ENCODE data around the gene ANKRD61. TPM values are rescaled to one million over a fixed set of nuclear protein-coding genes. Genes with fewer than 3 reads are reported as not detected.

ANKRD61 gene
- total RNA-seq, 2 experiments from 2014 or later, result not detected

- Mint-ChIP-seq H3K36me3 (ENCODE audit: low read depth) (peaks cover 74% of the 10 kb centered on the region), H3K4me3 (no peak overlapping the region), H3K27ac (no peak overlapping the region), H3K4me1 (ENCODE audit: low read depth) (peaks cover 24% of the 10 kb centered on the region), H3K9me3 (no peaks in the 10 kb centered on the region), H3K27me3 (no peaks in the 10 kb centered on the region)
- ChIA-PET POLR2A (no interaction called here), CTCF (no interaction called here)
- H3K4me1 ChIP-seq (ENCODE audit: insufficient read depth, low read length), result peaks cover 24% of the 10 kb centered on the region
- no peaks in the 10 kb centered on the region for H3K9me3 ChIP-seq (ENCODE audit: control insufficient read depth in 1 of 2, insufficient read depth in 1 of 2, low read length in 2 of 2)
- ATAC-seq (ENCODE audit: poor library complexity) (no peak), DNase-seq (no peak)
- no peak overlapping the region for H3K27ac ChIP-seq (ENCODE audit: low read depth in 1 of 2, low read length in 2 of 2)
- H3K27me3 ChIP-seq (ENCODE audit: control insufficient read depth in 1 of 2, insufficient read depth in 2 of 2, low read length in 2 of 2), result no peaks in the 10 kb centered on the region
- intact Hi-C loops (cut with DNase I, micrococcal nuclease), result no loop called here
- peaks cover 59% of the 10 kb centered on the region for H3K36me3 ChIP-seq (ENCODE audit: insufficient read depth, low read length)
- H3K4me3 ChIP-seq (ENCODE audit: low read length), result no peak overlapping the region
- no peak for TF ChIP-seq CTCF (IDR thresholded peaks at IDR 0.05)
Observed at GRCh38 chr7:6027806-6028365, 3.3 kb upstream of the ANKRD61 start.

GRCh38 chr7:6028563-6028962 is 2.6 kb upstream of the ANKRD61 start:
- H3K36me3 Mint-ChIP-seq (ENCODE audit: low read depth), result peaks cover 73% of the 10 kb centered on the region
- CTCF ChIA-PET, result no interaction called here
- intact Hi-C loops (cut with DNase I, micrococcal nuclease), result no loop called here
- Histone ChIP-seq H3K27me3 (ENCODE audit: control insufficient read depth in 1 of 2, insufficient read depth in 2 of 2, low read length in 2 of 2) (no peaks in the 10 kb centered on the region), H3K36me3 (ENCODE audit: insufficient read depth, low read length) (peaks cover 56% of the 10 kb centered on the region), H3K4me3 (ENCODE audit: low read length) (no peak overlapping the region), H3K4me1 (ENCODE audit: insufficient read depth, low read length) (peaks cover 24% of the 10 kb centered on the region), H3K9me3 (ENCODE audit: control insufficient read depth in 1 of 2, insufficient read depth in 1 of 2, low read length in 2 of 2) (no peaks in the 10 kb centered on the region), H3K27ac (ENCODE audit: low read depth in 1 of 2, low read length in 2 of 2) (no peak overlapping the region)
- peak overlapping the region; percentile 45 for H3K4me3 Mint-ChIP-seq
- TF ChIP-seq CTCF (IDR thresholded peaks at IDR 0.05), result no peak
- H3K27me3 Mint-ChIP-seq, result no peaks in the 10 kb centered on the region
- no peaks in the 10 kb centered on the region for H3K9me3 Mint-ChIP-seq
- H3K27ac Mint-ChIP-seq, result no peak overlapping the region
- DNase-seq, result no peak
- POLR2A ChIA-PET, result no interaction called here
- no peak for ATAC-seq (ENCODE audit: poor library complexity)
- H3K4me1 Mint-ChIP-seq (ENCODE audit: low read depth), result peaks cover 24% of the 10 kb centered on the region

- Histone ChIP-seq H3K4me1 (ENCODE audit: insufficient read depth, low read length) (peaks cover 10% of the 10 kb centered on the region), H3K9me3 (ENCODE audit: control insufficient read depth in 1 of 2, insufficient read depth in 1 of 2, low read length in 2 of 2) (no peaks in the 10 kb centered on the region), H3K27me3 (ENCODE audit: control insufficient read depth in 1 of 2, insufficient read depth in 2 of 2, low read length in 2 of 2) (no peaks in the 10 kb centered on the region), H3K36me3 (ENCODE audit: insufficient read depth, low read length) (peaks cover 55% of the 10 kb centered on the region), H3K27ac (ENCODE audit: low read depth in 1 of 2, low read length in 2 of 2) (no peak overlapping the region), H3K4me3 (ENCODE audit: low read length) (no peak overlapping the region)
- intact Hi-C loops (cut with DNase I, micrococcal nuclease), result no loop called here
- TF ChIP-seq CTCF (IDR thresholded peaks at IDR 0.05), result no peak
- POLR2A ChIA-PET, result interaction anchor here (0.8 kb wide), 1 partner anchor 12 kb away, joined by 3 read pairs; no protein-coding TSS in a partner anchor
- CTCF ChIA-PET, result no interaction called here
- Mint-ChIP-seq H3K4me1 (ENCODE audit: low read depth) (peaks cover 16% of the 10 kb centered on the region), H3K9me3 (no peaks in the 10 kb centered on the region), H3K4me3 (no peak overlapping the region), H3K36me3 (ENCODE audit: low read depth) (peaks cover 83% of the 10 kb centered on the region), H3K27me3 (no peaks in the 10 kb centered on the region), H3K27ac (peak overlapping the region; percentile 38)
- ATAC-seq (ENCODE audit: poor library complexity) (no peak), DNase-seq (no peak)
Observed at GRCh38 chr7:6031567-6031966, 391 bp downstream of the ANKRD61 start.

All from CD4-positive, alpha-beta T cell (primary cell).